ENCODE data around the gene CNTN5.

CNTN5 gene

DNA sequence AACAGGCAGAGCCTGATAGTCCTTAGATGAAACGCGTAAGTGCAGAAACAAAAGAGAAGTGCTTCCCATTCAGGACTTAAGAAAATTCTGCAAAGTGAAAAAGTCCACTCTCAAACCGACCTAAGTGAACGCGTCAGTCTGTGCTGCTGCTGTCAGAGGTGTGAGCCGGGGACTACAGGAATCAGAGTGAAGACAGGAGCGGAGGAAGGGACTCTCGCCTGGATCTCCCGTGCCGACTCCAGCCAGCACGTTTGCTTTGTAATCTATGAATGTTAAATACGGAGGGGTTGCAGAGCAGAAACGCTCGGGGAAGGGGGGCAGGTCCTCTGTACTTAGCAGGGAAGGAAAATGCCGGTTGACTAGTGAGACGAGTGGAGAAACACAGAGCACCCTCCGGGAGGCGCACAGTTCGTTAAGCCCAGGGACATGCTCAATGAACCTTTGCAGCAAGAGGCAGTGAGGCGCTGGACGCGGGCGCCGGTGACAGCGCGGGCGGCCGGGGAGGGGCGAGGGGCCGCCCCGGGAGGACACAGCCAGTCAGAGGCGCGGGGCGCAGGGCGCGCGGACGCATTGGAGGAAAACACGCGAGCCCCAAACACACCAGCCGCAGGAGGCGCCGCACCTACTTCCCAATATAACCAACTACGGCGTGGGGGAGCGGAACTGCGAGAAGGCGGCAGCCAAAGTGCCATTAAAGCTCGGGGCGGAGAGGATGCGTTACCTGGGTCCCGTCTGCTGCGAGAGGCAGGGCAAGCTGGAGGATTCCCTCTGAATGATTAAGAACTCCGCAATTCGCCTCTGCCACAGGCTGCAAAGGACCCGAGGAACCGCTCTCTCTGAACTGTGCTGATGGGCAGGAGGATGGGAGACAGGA is at the start of gene CNTN5:
Gene CNTN5, plus strand, starts transcription at position 598 of the 874 bp plus-strand sequence.
- no peak within 1 kb of the TSS for H3K27ac Mint-ChIP-seq
- DNase-seq (ENCODE audit: low spot score in 2 of 2), result no peak
- peaks cover 7% of the 10 kb centered on the region for H3K4me1 Mint-ChIP-seq
- peaks cover 8% of the 10 kb centered on the region for H3K9me3 Mint-ChIP-seq
- peak within 1 kb of the TSS; percentile 22 for H3K4me3 Mint-ChIP-seq
- peaks cover 4% of the 10 kb centered on the region for H3K36me3 Mint-ChIP-seq
- ATAC-seq, result peak; percentile 13

DNA sequence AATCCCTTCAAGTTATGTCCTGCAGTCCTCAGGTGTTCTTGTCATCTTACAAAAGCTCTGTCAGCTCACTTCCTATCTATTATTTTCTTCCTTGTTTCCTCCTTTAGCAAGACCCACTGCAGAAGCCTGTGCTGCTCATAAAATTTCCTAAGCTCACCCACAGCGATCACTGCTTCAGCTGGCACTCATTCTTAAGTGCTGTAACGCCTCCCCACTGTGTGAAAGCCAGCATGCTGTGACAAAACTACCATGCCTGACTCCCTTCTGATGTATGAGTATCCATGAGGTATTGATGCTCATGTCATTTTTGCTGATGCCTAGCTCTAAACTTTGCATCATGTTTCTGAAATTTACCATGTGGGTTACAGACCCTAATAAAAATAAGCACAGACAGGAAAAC is 41.5 kb upstream of the CNTN5 start:
- DNase-seq (ENCODE audit: low spot score in 2 of 2) (no peak), ATAC-seq (no peak)
- peaks cover 13% of the 10 kb centered on the region for H3K9me3 Mint-ChIP-seq
- H3K27ac Mint-ChIP-seq, result no peak overlapping the region
- no peaks in the 10 kb centered on the region for H3K4me1 Mint-ChIP-seq
- H3K4me3 Mint-ChIP-seq, result no peak overlapping the region
- H3K36me3 Mint-ChIP-seq, result no peaks in the 10 kb centered on the region

DNA sequence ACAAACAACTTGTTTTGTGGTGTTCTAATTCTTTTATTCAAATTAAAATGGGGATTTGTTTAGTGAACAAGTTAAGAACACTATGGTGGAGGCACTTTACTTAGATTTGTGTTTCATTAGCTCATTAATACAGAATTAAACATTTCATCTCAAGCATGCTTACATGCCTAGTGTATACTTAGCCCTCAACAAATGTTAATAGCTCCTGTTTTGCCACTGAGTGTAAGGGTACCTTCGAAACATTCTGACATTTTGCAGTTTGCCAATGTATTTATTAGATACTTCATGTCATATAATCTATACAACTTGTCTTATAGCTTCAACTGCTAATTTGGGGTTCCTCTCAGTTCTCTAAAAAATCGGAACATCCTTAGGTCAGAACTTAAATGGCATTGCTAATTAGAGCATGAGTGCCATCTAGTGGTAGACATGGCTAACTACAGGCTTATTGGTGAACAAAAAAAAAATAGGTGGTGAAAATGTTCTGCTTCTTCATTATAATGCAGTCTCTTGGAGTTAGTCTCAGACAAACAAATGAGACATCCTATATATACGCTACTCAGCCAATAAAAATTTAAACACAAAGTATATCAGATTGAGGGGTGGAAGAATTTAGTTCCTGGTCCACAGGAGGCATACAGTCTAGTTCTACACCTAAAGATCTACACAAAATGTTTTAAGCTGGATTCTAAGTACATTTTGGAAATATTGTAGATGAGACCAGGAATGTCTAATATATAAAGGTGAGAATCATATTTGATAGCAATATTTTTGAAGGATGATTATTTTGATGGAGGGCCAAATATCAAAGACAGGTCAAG is 4.9 kb upstream of the CNTN5 start:
- Mint-ChIP-seq H3K27ac (no peak overlapping the region), H3K4me3 (no peak overlapping the region), H3K4me1 (peaks cover 7% of the 10 kb centered on the region), H3K9me3 (peaks cover 8% of the 10 kb centered on the region), H3K36me3 (peaks cover 4% of the 10 kb centered on the region)
- DNase-seq (ENCODE audit: low spot score in 2 of 2) (no peak), ATAC-seq (no peak)

DNA sequence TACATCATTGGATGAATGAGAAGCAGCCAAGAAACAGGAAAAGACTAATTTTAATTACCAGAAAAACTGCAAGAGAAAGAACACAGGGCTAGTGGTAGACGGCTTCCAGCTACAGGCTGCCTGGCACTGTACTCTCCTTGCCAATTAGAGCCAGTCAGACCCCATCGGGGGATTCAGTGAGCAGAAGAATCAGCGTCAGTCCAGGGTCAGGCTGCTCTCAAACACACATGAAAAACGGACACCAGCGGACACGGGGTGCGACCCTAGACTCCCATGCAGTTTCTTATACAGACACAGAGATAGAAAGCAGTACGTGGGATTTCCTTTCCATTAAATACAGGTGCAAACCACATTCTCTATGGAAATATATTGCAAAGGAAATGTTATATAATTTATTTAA is 1.1 kb upstream of the CNTN5 start:
- Mint-ChIP-seq H3K36me3 (peaks cover 4% of the 10 kb centered on the region), H3K9me3 (peaks cover 8% of the 10 kb centered on the region), H3K4me3 (no peak overlapping the region), H3K4me1 (peaks cover 7% of the 10 kb centered on the region), H3K27ac (no peak overlapping the region)
- DNase-seq (ENCODE audit: low spot score in 2 of 2) (no peak), ATAC-seq (no peak)

DNA sequence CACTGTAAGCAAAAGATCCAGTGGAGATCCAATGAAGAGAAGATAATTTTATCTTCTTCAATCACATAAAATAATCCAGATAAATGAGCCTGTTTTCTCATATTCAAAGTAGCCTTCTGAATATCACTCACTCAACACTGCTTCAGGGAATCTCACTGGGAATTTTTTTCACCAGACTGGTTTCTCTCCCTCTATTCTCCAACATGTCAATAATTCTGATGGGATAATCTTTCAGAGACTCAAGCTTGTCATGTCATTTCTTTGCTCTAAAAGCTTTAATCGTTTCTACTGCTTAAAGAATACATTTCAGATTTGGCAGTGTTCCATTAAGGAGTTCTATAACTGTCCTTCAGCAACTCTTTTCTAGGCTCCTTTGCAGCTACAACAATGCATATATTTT is 16.3 kb downstream of the CNTN5 start:
- Mint-ChIP-seq H3K4me3 (no peak overlapping the region), H3K36me3 (no peaks in the 10 kb centered on the region), H3K27ac (no peak overlapping the region), H3K4me1 (no peaks in the 10 kb centered on the region), H3K9me3 (peaks cover 9% of the 10 kb centered on the region)
- DNase-seq (ENCODE audit: low spot score in 2 of 2) (no peak), ATAC-seq (no peak)

DNA sequence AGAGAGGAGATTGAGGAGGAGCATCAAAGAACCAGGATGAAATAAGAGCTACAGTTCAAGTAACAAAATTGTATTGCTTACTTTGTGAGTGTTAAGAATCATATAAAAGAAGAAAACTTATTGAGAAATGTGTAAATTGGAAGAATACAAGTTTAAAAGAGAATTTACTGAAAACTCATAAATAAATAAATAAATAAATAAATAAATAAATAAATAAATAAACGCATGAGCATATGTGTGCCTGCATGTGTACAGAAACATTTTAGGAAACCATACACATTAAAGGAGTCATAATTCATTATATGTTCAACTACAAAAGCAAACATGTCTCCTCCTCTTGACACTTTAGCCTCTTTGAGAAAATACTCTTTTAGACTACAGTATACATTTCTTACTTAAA is 42.6 kb downstream of the CNTN5 start:
- Mint-ChIP-seq H3K36me3 (no peaks in the 10 kb centered on the region), H3K9me3 (peaks cover 31% of the 10 kb centered on the region), H3K27ac (no peak overlapping the region), H3K4me3 (no peak overlapping the region), H3K4me1 (no peaks in the 10 kb centered on the region)
- DNase-seq (ENCODE audit: low spot score in 2 of 2) (no peak), ATAC-seq (no peak)

DNA sequence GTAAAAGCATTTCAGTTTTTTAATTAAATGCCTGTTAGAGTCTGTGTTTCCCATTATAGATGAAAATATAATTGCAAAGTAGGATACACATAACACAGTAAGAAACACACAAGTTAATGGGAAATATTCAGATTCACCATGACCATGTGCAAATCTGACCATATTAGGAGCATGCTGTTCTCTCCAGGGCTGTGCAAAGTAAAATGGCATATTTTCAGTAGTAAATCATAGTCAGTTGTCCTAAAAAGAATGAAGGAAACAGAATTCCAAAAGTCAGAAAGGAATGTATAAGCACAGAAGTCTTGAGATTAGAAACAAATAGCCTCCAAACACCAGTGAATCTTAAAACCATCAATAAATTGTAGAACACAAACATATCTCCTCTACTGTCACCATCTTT is 44.4 kb downstream of the CNTN5 start:
- Mint-ChIP-seq H3K4me1 (no peaks in the 10 kb centered on the region), H3K36me3 (no peaks in the 10 kb centered on the region), H3K27ac (no peak overlapping the region), H3K4me3 (no peak overlapping the region), H3K9me3 (peaks cover 28% of the 10 kb centered on the region)
- DNase-seq (ENCODE audit: low spot score in 2 of 2) (no peak), ATAC-seq (no peak)

DNA sequence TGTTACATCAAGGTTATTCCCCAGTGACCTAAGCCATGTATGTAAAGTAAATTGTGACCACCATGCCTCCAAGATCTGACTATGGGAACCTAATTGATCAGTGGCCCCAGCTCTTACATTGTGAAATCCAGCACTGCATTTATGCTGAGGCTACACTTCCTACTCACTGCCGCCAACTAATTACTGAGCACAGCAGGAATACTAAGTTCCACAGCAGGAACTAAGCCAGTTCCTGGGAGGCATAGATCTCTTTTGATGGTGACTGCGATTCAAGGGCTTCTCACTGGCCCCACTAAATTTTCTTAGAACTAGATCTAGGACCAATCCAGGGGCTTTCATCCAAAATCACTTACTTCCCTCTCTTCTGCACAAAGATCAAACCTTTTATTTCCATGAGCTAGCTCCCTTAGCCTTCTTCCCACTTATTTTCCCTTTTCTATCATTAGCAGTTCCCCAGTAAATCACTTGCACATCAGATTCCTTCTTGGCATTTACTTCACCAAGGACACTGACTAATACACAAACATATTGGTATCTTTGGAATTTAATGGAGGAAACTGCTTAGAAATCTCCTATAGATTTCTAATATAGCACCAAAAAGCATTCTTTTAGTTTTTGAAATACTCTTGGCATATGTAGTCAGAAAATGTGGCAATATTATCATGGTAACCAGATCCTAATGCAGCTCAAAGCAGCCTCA is 46.0 kb downstream of the CNTN5 start:
- no peaks in the 10 kb centered on the region for H3K36me3 Mint-ChIP-seq
- ATAC-seq, result no peak
- no peak overlapping the region for H3K27ac Mint-ChIP-seq

DNA sequence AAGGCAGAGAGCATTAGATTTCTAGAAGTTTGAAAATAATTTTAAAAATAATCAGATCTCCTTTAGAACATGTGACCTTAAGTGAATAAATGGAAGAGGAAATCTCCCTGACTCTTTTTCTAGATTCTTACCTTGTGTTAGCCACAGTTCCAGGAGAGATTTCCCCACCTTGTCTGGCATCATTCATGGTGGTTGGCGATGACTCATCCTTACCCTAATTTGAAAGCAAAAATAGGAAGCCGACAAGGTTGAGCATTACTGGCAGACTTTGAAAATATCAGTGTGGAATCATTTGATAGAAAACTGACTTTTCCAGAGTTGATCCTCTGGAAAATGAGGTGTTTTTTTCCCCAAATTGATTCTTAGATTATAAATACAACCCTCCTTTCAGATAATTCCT is 48.1 kb downstream of the CNTN5 start:
- Mint-ChIP-seq H3K36me3 (no peaks in the 10 kb centered on the region), H3K27ac (no peak overlapping the region), H3K4me1 (no peaks in the 10 kb centered on the region), H3K9me3 (peaks cover 19% of the 10 kb centered on the region), H3K4me3 (no peak overlapping the region)
- DNase-seq (ENCODE audit: low spot score in 2 of 2) (no peak), ATAC-seq (no peak)

More for the DNA sequence above, 46.0 kb downstream of the CNTN5 start:
- Mint-ChIP-seq H3K4me3 (no peak overlapping the region), H3K4me1 (no peaks in the 10 kb centered on the region), H3K9me3 (peaks cover 23% of the 10 kb centered on the region)
- no peak for DNase-seq (ENCODE audit: low spot score in 2 of 2)

DNA sequence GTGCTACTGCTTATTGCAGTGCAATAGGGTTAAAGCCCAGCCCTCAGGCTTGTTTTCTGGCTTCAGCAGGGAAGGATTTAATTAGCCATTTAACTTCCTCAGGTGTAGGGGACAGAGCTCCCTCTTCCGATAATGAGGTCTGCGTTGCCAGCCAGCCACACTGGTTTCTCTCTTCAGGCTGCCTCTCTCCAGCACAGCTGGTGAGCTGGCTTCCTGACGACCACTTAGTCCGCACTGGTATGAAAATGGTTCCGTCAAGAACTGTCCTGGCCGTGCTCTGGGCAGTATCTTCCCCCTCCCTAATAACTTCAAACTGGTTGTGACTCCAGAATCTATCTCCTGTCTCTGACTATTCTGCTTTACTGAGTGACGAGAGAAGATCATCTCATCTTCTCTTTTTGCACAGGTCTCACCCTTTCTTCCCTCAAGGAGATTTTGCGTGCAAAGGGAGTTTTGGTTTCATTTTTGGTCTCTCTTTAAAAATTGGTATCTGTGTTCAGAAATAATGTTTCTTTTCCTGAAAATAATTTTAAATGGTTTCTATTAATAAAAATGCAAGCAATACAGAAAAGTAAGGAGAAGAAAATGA is 49.2 kb downstream of the CNTN5 start:
- Mint-ChIP-seq H3K4me1 (no peaks in the 10 kb centered on the region), H3K9me3 (peaks cover 16% of the 10 kb centered on the region), H3K4me3 (no peak overlapping the region), H3K27ac (no peak overlapping the region), H3K36me3 (no peaks in the 10 kb centered on the region)
- no peak for ATAC-seq
- no peak for DNase-seq (ENCODE audit: low spot score in 2 of 2)

DNA sequence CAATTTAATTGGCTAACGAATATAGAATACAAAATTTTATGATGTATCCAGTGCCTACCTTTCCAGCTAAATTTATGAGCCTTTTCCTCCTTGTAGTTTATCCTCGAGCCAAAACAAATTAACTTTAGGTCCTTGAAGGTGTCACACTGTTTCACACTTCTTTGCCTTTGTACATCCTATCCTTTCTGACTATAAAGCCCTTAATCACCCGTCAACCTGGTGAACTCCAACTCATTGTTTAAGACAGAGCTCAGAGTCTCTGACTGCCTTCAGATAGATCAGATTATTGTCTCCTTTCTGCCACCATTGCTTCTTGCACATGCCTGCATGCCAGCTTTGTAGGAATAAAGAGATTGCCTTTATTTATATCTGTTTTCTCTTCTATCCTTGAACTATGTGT is 58.8 kb downstream of the CNTN5 start:
- no peak overlapping the region for H3K27ac Mint-ChIP-seq
- H3K36me3 Mint-ChIP-seq, result no peaks in the 10 kb centered on the region
- H3K9me3 Mint-ChIP-seq, result peaks cover 23% of the 10 kb centered on the region
- DNase-seq (ENCODE audit: low spot score in 2 of 2) (no peak), ATAC-seq (no peak)
- H3K4me1 Mint-ChIP-seq, result no peaks in the 10 kb centered on the region
- no peak overlapping the region for H3K4me3 Mint-ChIP-seq

DNA sequence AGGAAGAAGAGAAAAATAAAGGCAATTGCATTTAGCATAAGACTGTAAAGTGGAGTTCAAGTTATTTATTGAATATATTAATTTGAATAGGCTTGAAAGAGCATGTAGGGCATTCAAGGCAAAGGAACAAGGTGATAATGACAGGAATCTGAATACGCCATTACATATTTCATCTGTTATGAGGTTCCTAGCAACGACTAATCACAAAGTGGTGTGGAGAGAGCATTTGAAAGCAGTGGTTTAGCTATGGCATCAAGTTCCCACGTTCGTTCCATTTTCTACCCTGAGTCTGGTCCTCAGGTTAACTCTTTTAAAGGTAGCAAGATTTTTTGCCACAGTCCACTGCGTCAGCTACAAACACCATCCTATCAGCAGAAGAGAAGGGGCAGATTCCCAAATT is 59.4 kb downstream of the CNTN5 start:
- Mint-ChIP-seq H3K4me1 (no peaks in the 10 kb centered on the region), H3K27ac (no peak overlapping the region), H3K36me3 (no peaks in the 10 kb centered on the region), H3K4me3 (no peak overlapping the region), H3K9me3 (peaks cover 23% of the 10 kb centered on the region)
- ATAC-seq (no peak), DNase-seq (ENCODE audit: low spot score in 2 of 2) (no peak)

DNA sequence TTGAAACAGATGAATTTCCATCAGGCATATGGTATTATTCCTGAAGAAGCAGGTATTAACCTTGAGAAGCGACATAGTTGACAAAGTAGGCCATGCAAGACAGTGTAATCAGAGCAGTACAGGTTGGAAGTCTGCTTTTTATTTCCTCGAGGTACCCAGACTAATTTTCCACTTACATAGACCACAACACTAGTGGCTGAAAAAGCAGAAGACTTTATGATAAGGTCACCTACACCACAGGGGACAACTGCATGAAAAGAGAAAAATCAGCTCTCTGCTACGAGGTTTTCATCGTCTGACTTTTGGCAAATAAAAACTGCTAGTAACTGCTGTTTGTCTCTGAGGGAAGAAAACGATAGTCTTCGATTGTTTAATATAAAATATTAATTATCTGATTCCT is 77.5 kb downstream of the CNTN5 start:
- ATAC-seq (no peak), DNase-seq (ENCODE audit: low spot score in 2 of 2) (no peak)
- Mint-ChIP-seq H3K4me3 (no peak overlapping the region), H3K4me1 (no peaks in the 10 kb centered on the region), H3K9me3 (peaks cover 15% of the 10 kb centered on the region), H3K27ac (no peak overlapping the region), H3K36me3 (no peaks in the 10 kb centered on the region)

DNA sequence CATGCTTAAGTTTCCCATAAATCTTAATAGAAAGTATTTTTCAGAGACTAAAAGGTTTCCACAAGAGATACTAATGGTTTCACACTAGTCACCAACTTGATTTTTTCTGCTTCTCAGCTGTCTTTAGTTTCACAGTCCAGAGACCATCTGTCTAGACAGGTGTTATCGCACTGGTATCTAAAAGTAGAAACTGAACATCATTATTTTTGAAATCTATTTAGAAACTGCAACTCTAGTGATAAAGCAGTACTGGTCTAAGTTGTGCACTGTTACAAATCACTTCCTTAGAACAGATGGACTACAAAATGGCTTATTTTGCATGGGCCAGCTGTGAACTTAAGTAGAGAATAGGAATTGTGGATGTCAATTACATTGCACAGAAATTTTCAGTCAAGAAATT is 78.0 kb downstream of the CNTN5 start:
- ATAC-seq (no peak), DNase-seq (ENCODE audit: low spot score in 2 of 2) (no peak)
- no peaks in the 10 kb centered on the region for H3K4me1 Mint-ChIP-seq
- H3K27ac Mint-ChIP-seq, result no peak overlapping the region
- H3K9me3 Mint-ChIP-seq, result peaks cover 15% of the 10 kb centered on the region
- H3K4me3 Mint-ChIP-seq, result no peak overlapping the region
- no peaks in the 10 kb centered on the region for H3K36me3 Mint-ChIP-seq

DNA sequence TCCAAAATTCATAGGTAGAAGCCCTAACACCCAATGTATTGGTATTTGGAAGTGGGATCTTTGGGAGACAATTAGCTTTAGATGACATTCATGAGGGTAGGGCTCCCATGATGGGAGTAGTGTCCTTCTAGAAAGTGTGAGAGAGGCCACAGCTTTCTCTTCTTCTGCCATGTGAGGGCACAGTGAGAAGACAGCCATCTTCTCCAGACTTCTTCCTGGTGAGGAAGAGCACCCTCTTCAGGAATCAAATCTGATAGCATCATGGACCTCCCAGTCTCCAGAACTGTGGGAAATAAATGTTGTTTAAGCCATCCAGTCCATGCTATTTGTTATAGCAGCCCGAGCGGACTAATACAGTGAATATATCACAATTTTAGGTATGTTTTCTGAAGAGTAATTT is 96.9 kb downstream of the CNTN5 start:
- DNase-seq (ENCODE audit: low spot score in 2 of 2) (no peak), ATAC-seq (no peak)
- Mint-ChIP-seq H3K9me3 (peaks cover 19% of the 10 kb centered on the region), H3K27ac (no peak overlapping the region), H3K4me1 (no peaks in the 10 kb centered on the region), H3K36me3 (no peaks in the 10 kb centered on the region), H3K4me3 (no peak overlapping the region)
